Head of caudate nucleus (tissue), 42 donors: ENCODE results near the gene TGIF1.
"Not testable (repeated sequence)": the region's sequence is repeated elsewhere in the genome, so short reads cannot be mapped to it uniquely, and the experiment has no call there.

Experiments used
- DNase-seq, 42 donors: peaks; one replicate each; pipeline versions ENCODE4 v3.0.0 to v3.0.0-alpha.2; 2020 to 2021; ENCODE audit warnings: mixed read lengths in 7 of 42
- intact Hi-C: fragments of 100-400 bp; cut with DNase I; formaldehyde crosslinking; loops from one replicate; pipeline ENCODE4 v1.15.0; 2022

The TGIF1 gene

GRCh38 chr18:3471141-3471648 lies 21.2 kb downstream of the TGIF1 start:
- intact Hi-C loops: no loop called here

GRCh38 chr18:3472121-3472520 lies 22.1 kb downstream of the TGIF1 start:
- DNase-seq, intact Hi-C loops: not testable (repeated sequence)

More at GRCh38 chr18:3471141-3471648, 21.2 kb downstream of the TGIF1 start:
- DNase-seq: no peak

- DNase-seq: no peak
- intact Hi-C loops: no loop called here
These were observed 22.9 kb downstream of the TGIF1 start for GRCh38 chr18:3472681-3473544.

- intact Hi-C loops: no loop called here
- DNase-seq: no peak
These were observed 28.4 kb downstream of the TGIF1 start for GRCh38 chr18:3478262-3478978.

- peak in 1 of 42 donors; percentile 27 for DNase-seq
- intact Hi-C loops: no loop called here
These were observed 30.1 kb downstream of the TGIF1 start for GRCh38 chr18:3479978-3480509.

GRCh38 chr18:3480827-3481573 lies 31.0 kb downstream of the TGIF1 start:
- DNase-seq: peak in 1 of 42 donors; percentile 24
- intact Hi-C loops: no loop called here

- DNase-seq: peak in 23 of 42 donors; percentile 6 to 76 (median 35)
- intact Hi-C loops: no loop called here
These were observed 31.8 kb downstream of the TGIF1 start for GRCh38 chr18:3481696-3482210.

GRCh38 chr18:3482258-3482657 lies 32.3 kb downstream of the TGIF1 start:
- DNase-seq: peak in 1 of 42 donors; percentile 25
- intact Hi-C loops: no loop called here

- DNase-seq: peak in 1 of 42 donors; percentile 6
- intact Hi-C loops: no loop called here
These were observed 35.5 kb downstream of the TGIF1 start for GRCh38 chr18:3485153-3486149.

- intact Hi-C loops: no loop called here
- no peak for DNase-seq
These were observed 36.5 kb downstream of the TGIF1 start for GRCh38 chr18:3486512-3486911.

GRCh38 chr18:3489462-3489861 lies 39.5 kb downstream of the TGIF1 start:
- no peak for DNase-seq
- intact Hi-C loops: no loop called here

- intact Hi-C loops: no loop called here
- DNase-seq: no peak
These were observed 42.1 kb downstream of the TGIF1 start for GRCh38 chr18:3491981-3492555.

- DNase-seq: no peak
- intact Hi-C loops: no loop called here
These were observed 42.7 kb downstream of the TGIF1 start for GRCh38 chr18:3492721-3493120.

GRCh38 chr18:3493501-3494244 lies 43.7 kb downstream of the TGIF1 start:
- intact Hi-C loops: no loop called here
- peak in 1 of 42 donors; percentile 3 for DNase-seq

GRCh38 chr18:3494245-3494526 lies 44.2 kb downstream of the TGIF1 start:
- no peak for DNase-seq
- intact Hi-C loops: no loop called here

- no peak for DNase-seq
- intact Hi-C loops: no loop called here
These were observed 44.6 kb downstream of the TGIF1 start for GRCh38 chr18:3494569-3494968.
